Measurements from ENCODE around the gene ZNF438.

ZNF438 gene

GRCh38 chr10:30882281-30882680 lies 149.4 kb downstream of the ZNF438 start:
- no peak for DNase-seq (ENCODE audit: low read depth)

- no peak for DNase-seq (ENCODE audit: low read depth)
These were observed 152.7 kb downstream of the ZNF438 start for GRCh38 chr10:30878920-30879319.

DNA sequence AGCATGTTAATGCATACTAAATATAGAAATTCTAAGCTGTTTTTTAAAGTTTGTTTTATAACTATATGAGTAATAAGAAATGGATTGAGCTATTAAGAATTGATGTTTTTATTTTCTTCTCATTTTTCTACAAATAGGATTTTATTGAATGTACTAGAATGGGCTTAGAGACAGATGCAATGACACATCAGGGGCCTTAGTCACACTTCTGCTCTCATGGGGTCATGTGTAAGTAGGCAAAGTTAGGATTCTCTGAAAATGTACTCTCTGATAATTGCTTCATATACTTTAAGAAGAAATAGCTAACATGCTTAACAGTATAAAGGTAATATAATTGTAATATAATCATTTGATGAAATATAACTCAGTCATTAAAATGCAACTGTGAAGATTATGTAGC lies 154.6 kb downstream of the ZNF438 start:
- DNase-seq (ENCODE audit: low read depth) = no peak

DNA sequence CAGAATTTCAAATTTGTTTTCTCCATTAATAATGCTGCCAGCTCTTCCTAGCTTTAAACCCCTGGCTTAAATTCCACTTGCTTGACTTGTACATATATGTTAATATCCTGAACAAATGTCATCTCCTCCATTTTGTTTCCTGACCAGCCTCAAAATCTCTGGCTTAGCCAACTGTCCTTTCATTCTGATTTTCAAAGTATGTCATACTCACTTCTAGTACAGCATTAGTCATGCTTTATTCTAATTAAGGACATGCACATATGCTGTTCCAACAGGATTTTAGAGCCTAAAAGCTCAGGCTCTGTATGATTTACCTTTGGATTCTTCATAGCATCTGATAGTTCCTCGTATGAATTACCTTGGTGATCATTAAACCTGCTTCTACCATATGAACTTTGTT lies 158.3 kb downstream of the ZNF438 start:
- DNase-seq (ENCODE audit: low read depth) = no peak

DNA sequence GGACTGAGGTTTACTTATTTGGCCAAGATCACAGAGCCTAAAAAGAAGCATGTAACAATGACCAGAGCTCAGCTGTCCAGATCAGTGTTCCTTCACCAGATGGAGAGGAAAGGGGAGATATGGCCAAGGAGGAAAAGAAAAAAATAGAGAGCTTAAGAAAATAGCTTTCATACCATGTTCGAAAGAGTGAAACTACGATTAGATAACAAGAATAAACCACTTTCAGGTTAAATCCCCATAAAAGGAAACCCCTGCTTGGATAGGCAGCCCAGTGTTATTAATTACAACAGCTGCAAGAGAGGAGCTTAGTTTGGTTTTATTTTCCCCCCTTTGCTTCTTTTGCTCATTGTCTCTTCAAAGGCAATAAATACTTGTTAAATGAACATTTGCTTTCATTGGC lies 160.8 kb downstream of the ZNF438 start:
- no peak for DNase-seq (ENCODE audit: low read depth)

DNA sequence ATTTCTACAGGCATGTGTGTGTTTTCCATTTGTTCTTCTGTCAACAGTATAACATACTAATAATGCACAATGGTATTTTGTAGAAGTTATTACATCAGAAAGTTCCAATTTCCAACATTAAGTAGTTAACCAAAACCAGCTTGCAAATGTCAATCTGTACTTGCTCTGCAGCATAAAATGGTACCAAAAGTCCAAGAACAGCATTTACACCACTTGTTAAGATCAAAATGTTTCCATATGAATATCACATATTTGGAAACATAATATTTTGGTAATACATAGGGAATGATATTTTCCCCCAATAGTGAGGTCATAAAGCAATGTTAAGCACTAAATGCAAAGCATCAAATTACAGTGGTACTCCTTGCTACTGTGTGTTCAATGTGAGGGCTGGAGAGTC lies 162.1 kb downstream of the ZNF438 start:
- DNase-seq (ENCODE audit: low read depth) = no peak

DNA sequence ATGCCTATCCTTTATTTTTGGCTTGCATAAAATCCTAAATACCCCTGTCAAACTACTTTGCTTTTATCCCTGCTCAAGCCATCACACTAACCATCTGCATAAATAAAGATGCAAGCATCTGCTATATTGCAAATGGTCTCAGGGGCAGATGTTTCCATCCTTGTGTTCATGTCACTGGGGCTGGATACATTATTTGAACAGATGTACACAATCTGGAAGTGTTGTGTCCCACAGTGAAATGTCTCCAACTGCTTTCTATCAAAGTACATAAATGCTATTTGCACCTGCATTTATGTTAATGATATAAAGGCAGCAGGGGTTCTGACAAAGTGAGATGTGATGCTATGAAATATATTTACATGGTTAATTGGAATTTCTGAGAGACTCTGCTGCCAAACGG lies 163.1 kb downstream of the ZNF438 start:
- no peak for DNase-seq (ENCODE audit: low read depth)

- DNase-seq (ENCODE audit: low read depth) = no peak
These were observed 164.8 kb downstream of the ZNF438 start for GRCh38 chr10:30866896-30867295.

- no peak for DNase-seq (ENCODE audit: low read depth)
These were observed 166.3 kb downstream of the ZNF438 start for GRCh38 chr10:30865141-30865926.

GRCh38 chr10:30863516-30864210 lies 168.0 kb downstream of the ZNF438 start:
- no peak for DNase-seq (ENCODE audit: low read depth)

DNA sequence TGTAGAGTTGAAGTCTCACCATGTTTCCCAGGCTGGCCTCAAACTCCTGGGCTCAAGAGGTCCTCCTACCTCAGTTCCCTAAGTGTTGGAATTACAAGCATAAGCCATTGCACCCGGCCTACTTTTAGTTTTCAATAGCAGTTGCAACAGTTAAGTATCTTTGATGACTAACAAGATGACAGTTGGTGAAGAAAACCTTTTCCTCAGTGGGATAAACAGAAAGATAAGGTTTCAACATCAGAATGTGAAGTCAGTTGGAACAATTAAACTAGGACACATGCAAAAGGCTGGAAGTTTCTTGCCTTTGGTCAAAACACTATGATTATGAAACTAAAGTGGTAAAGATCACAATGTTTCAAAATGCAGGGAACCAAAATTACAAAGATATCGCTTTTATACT lies 169.2 kb downstream of the ZNF438 start:
- DNase-seq (ENCODE audit: low read depth) = peak; percentile 71

- DNase-seq (ENCODE audit: low read depth) = no peak
These were observed 169.7 kb downstream of the ZNF438 start for GRCh38 chr10:30861976-30862375.

- DNase-seq (ENCODE audit: low read depth) = no peak
These were observed 170.4 kb downstream of the ZNF438 start for GRCh38 chr10:30861221-30861620.

GRCh38 chr10:30858499-30858898 lies 173.2 kb downstream of the ZNF438 start:
- DNase-seq (ENCODE audit: low read depth) = no peak

GRCh38 chr10:30857803-30858202 lies 173.9 kb downstream of the ZNF438 start:
- DNase-seq (ENCODE audit: low read depth) = peak; percentile 58

DNA sequence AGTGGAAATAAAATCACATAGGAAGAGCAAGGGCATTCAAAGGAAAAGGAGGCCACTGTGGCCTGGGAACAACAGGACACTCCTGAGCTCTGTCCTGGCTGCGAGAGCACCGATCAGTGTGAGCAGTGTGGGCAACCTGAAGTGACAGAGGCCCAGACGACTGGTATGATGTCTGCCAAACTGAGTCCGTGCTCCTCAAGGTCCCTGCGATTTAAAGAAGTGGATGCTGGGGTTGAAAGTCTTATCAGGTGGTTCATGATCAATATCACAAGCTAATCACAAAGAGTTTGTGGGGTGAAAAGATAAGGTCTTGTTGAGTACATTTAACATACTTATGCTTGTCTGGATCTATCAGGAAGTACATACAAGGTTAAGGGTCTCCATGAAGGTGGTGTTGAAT lies 176.5 kb downstream of the ZNF438 start:
- DNase-seq (ENCODE audit: low read depth) = no peak

DNA sequence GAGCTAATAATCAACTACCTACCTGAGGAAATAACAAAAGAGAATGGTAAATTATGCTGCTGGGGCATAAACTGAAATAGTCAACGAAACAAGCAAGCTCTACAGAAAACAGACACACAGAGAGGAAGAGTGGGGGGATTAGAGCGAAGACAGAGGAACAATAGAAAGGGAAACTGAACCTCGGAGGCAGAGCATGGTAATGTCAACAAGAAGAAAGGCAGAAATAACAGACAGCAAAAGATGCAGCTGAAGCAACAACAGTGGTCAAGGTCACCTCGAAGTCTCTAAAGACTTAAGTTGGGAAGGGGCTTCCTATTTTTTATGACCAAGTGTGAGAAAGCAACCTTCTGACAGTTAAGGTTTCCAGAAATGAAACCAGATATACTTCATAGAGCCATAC lies 177.0 kb downstream of the ZNF438 start:
- DNase-seq (ENCODE audit: low read depth) = no peak

DNA sequence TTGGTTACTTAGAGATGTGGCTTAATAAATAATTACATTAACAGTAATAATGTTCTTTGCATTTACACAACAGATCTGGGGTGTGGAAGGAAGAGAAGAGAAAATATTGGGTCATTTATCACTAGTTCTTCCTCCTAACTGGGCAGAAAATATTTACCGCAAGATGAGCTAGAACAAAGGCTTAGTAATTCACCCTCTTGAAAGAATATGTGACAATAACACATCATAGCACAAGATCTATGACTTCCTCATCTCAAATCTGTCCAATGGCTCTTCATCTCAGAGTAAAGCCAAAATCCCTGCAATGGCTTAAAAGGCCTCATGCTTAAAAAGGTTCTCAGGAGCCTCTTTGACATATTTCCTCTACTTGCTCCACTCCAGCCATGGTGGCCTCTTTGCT lies 178.6 kb downstream of the ZNF438 start:
- no peak for DNase-seq (ENCODE audit: low read depth)

DNA sequence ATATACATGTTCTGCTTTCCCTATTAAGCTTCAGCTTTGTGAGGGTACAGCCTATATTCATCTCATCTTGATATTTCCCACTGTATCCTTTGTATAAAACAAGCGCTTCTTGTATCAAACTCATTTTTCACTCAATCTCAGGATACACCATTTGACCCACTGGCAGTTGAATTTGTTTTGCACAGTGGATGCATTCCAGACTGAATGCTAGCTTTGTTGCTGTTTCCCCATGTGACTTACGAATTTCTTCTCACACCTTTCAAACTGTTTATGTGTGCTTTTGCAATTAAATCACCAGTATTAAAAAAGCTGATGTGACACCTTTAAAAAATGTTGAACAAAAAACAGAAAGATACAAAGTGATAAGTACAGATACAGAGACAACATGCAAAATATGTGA lies 180.9 kb downstream of the ZNF438 start:
- no peak for DNase-seq (ENCODE audit: low read depth)

GRCh38 chr10:30849231-30850035 lies 182.2 kb downstream of the ZNF438 start:
- no peak for DNase-seq (ENCODE audit: low read depth)

DNA sequence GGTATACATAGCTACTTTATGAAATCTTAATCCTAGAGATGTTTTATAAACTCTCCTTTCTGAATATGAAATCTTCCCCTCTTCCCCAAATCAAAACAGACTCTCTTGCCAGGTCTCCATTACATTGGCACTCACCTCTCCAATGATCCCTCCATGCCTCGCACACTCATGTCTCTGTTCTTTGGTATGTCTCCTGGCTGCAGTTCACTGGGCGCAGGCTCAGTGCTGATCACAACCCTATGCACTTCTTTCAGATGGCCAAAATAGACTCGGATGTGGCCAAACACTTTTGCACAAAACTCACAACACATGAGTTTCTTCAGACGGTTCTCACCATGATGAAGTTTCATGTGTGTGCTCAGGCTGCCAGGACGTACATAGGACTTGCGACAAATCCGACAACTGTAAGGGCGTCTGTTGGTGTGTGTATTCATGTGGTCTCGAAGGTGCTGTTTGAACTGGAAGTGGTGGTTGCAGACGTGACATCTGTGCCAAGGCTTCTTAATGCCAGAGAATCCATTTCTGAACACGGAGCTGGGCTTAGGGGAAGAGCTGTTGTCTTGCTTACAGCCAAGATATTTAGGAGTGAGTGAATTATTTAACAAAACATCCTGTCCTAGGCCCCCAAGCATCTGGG lies 183.2 kb downstream of the ZNF438 start:
- no peak for DNase-seq (ENCODE audit: low read depth)

GRCh38 chr10:30847642-30848041 lies 184.0 kb downstream of the ZNF438 start:
- DNase-seq (ENCODE audit: low read depth) = no peak
